ENCODE data around the gene TSPEAR. TPM values are rescaled to one million over a fixed set of nuclear protein-coding genes. Genes with fewer than 3 reads are reported as not detected.

The TSPEAR gene
- polyA plus RNA-seq, 1 experiment, result not detected

DNA sequence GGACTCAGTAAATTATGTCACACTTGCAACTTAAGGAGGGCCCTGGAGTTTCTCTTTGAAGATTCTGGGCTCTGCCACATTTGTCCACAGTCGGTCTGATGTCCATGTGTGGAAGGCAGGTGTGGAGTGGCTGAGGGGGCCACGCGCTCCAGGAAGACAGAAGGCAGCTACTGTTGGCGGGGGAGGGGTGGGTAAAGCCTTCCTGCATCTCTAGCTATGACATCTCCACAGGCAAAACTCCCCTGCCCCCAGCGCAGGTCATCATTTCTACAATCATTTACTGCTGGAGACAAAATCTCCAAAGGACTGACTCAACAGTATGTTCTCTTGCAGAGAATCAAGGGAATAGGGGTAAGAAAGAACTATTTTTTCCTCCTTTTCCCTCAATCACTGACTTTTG, 11.4 kb upstream of the TSPEAR start:
- DNase-seq (ENCODE audit: low read depth), result no peak
- H3K4me3 ChIP-seq (ENCODE audit: low read depth, low read length), result no peak overlapping the region
- POLR2A ChIA-PET, result no interaction called here
- TF ChIP-seq CTCF (IDR thresholded peaks at IDR 0.05; ENCODE audit: insufficient read depth, low read depth, low read length), result no peak
- no peaks in the 10 kb centered on the region for H3K36me3 ChIP-seq (ENCODE audit: control insufficient read depth, insufficient read depth, low read length)
- CTCF ChIA-PET, result no interaction called here
- peaks cover 14% of the 10 kb centered on the region for H3K27me3 ChIP-seq (ENCODE audit: control insufficient read depth, insufficient read depth, low read length)

DNA sequence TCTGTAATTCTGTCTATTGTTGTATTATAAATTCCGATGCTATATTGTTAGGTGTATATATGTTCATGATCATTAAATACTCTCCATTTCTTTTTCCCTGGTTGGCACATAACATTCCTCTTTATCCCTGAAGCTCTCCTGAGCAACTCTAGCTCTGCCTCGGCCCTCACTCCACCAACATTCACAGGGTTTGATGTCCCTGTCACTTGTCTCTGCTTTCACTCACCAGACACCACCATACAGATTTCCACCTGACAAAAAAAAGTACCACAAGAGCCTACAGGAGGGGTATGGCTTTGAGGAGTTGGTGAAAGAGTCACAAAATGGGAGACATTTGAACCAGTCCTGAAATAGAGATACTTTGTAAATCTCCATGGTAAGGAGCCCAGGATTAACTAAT, 8.8 kb upstream of the TSPEAR start:
- Histone ChIP-seq H3K4me3 (ENCODE audit: low read depth, low read length) (no peak overlapping the region), H3K27me3 (ENCODE audit: control insufficient read depth, insufficient read depth, low read length) (peaks cover 18% of the 10 kb centered on the region), H3K36me3 (ENCODE audit: control insufficient read depth, insufficient read depth, low read length) (no peaks in the 10 kb centered on the region)
- no peak for DNase-seq (ENCODE audit: low read depth)
- TF ChIP-seq CTCF (IDR thresholded peaks at IDR 0.05; ENCODE audit: insufficient read depth, low read depth, low read length), result no peak
- CTCF ChIA-PET, result interaction anchor here (1.1 to 1.7 kb wide), 2 partner anchors 8 to 210 kb away, joined by 3 to 5 read pairs; no protein-coding TSS in a partner anchor
- POLR2A ChIA-PET, result no interaction called here

DNA sequence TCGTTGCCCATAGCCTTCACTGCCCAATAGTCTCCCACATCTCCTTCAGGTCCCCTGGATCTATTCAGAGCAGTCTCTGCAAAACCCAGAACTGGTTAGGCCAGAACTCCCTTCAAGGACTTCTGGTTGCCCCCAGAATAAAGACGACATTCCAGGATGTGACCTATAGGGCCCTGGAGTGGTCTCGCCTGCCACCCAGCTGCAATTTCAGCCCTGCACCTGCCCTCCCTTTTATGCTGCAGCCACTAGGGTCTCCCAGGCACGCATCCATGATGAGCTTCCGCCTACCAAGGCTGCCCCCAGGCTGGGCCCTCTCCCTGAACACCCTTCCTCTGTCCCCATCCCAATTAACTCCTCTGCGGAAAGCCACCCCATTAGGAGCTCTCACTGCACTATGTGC, 7.2 kb upstream of the TSPEAR start:
- POLR2A ChIA-PET, result no interaction called here
- CTCF ChIA-PET, result no interaction called here
- Histone ChIP-seq H3K4me3 (ENCODE audit: low read depth, low read length) (no peak overlapping the region), H3K27me3 (ENCODE audit: control insufficient read depth, insufficient read depth, low read length) (peaks cover 14% of the 10 kb centered on the region), H3K36me3 (ENCODE audit: control insufficient read depth, insufficient read depth, low read length) (no peaks in the 10 kb centered on the region)
- no peak for DNase-seq (ENCODE audit: low read depth)
- TF ChIP-seq CTCF (IDR thresholded peaks at IDR 0.05; ENCODE audit: insufficient read depth, low read depth, low read length), result no peak

GRCh38 chr21:44718093-44718492, 6.7 kb upstream of the TSPEAR start:
- CTCF ChIA-PET, result no interaction called here
- TF ChIP-seq CTCF (IDR thresholded peaks at IDR 0.05; ENCODE audit: insufficient read depth, low read depth, low read length), result no peak
- Histone ChIP-seq H3K4me3 (ENCODE audit: low read depth, low read length) (no peak overlapping the region), H3K27me3 (ENCODE audit: control insufficient read depth, insufficient read depth, low read length) (peaks cover 14% of the 10 kb centered on the region), H3K36me3 (ENCODE audit: control insufficient read depth, insufficient read depth, low read length) (no peaks in the 10 kb centered on the region)
- POLR2A ChIA-PET, result no interaction called here
- DNase-seq (ENCODE audit: low read depth), result no peak

DNA sequence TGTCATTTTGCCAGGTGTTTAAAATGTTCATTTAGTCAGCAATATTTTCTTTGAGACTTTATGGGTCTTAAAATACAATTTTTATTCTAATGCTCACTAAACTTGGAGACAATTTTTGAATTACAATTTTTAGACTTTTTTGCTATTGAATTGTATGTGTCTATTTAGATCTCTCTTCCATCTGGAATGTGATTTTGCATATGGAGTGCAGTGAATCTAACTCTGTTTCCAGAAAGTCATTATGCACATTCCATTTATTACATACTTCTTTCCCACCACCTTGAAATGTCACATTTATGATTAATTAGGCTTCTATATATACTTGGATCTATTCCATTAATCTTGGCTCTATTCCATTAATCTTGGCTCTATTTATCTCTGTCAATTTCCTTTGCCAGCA, 5.6 kb upstream of the TSPEAR start:
- no peak for TF ChIP-seq CTCF (IDR thresholded peaks at IDR 0.05; ENCODE audit: insufficient read depth, low read depth, low read length)
- Histone ChIP-seq H3K4me3 (ENCODE audit: low read depth, low read length) (no peak overlapping the region), H3K27me3 (ENCODE audit: control insufficient read depth, insufficient read depth, low read length) (peaks cover 21% of the 10 kb centered on the region), H3K36me3 (ENCODE audit: control insufficient read depth, insufficient read depth, low read length) (no peaks in the 10 kb centered on the region)
- no peak for DNase-seq (ENCODE audit: low read depth)
- ChIA-PET CTCF (no interaction called here), POLR2A (no interaction called here)

All from BJ (cell line).